Transverse colon (tissue), 4 donors: ENCODE data around the gene LILRA5. TPM values are rescaled to one million over a fixed set of nuclear protein-coding genes. Genes with fewer than 3 reads are reported as not detected.

Source experiments
- DNase-seq: peaks from one replicate; pipeline ENCODE4 v3.0.0-alpha.2; 2019
- H3K27ac ChIP-seq, 4 donors: fragments of 200-600 bp; sonication (generic); 2 replicates each; pipeline ENCODE4 v1.5.1; 2016 to 2018; ENCODE audit warnings: inconsistent platforms in 4 of 4
- H3K27me3 ChIP-seq: fragments of 200-600 bp; sonication (generic); 2 replicates; pipeline ENCODE4 v1.5.1; 2017; ENCODE audit warnings: inconsistent platforms
- H3K36me3 ChIP-seq, 4 donors: fragments of 200-600 bp; sonication (generic); 2 replicates each; pipeline ENCODE4 v1.5.1; 2017 to 2019; ENCODE audit warnings: inconsistent platforms in 4 of 4
- H3K4me1 ChIP-seq, 4 donors: fragments of 200-600 bp; sonication (generic); 2 replicates each; pipeline ENCODE4 v1.5.1; 2017 to 2020; ENCODE audit warnings: inconsistent platforms in 4 of 4
- H3K4me3 ChIP-seq, 4 donors: fragments of 200-600 bp; sonication (generic); 1 replicate in 1 of 4; 2 replicates in 3 of 4; pipeline versions ENCODE4 v1.5.1 to v1.6.1; 2017 to 2019; ENCODE audit warnings: inconsistent platforms in 4 of 4
- H3K9me3 ChIP-seq, 2 donors: fragments of 200-600 bp; sonication (generic); 2 replicates each; pipeline ENCODE4 v1.5.1; 2017 to 2019; ENCODE audit warnings: inconsistent platforms in 2 of 2
- CTCF ChIP-seq, 5 experiments: fragments of 200-600 bp in 3 of 5; fragments of 450-650 bp in 2 of 5; sonication (generic) in 3 of 5; IDR thresholded peaks; 1 replicate in 2 of 5; 2 replicates in 3 of 5; pipeline ENCODE4 v1.5.1; 2016 to 2017; ENCODE audit warnings: antibody characterized with exemption in 5 of 5, inconsistent platforms in 3 of 5, mild to moderate bottlenecking in 2 of 5, moderate library complexity in 1 of 5
- EP300 ChIP-seq: sonication (generic); formaldehyde crosslinking; IDR thresholded peaks from one replicate; pipeline ENCODE4 v1.6.1; 2017; ENCODE audit warnings: antibody characterized with exemption, low read depth
- POLR2A ChIP-seq: fragments of 450-650 bp; IDR thresholded peaks from one replicate; pipeline ENCODE4 v1.6.1; 2016; ENCODE audit warnings: antibody characterized with exemption, mild to moderate bottlenecking, moderate library complexity
- POLR2AphosphoS5 ChIP-seq, 3 donors: sonication (generic); formaldehyde crosslinking; IDR thresholded peaks; one replicate each; pipeline ENCODE4 v1.6.1; 2016; ENCODE audit warnings: antibody characterized with exemption in 3 of 3
- WGBS, 2 donors: methylation state at CpG; one replicate each; pipeline ENCODE4 v1.1.5; 2018; ENCODE audit warnings: low coverage in 1 of 2; 5-methylcytosine and 5-hydroxymethylcytosine counted together
- in situ Hi-C, 4 donors: fragments of 200-750 bp; cut with MboI; loops; one replicate each; pipeline versions ENCODE4 v1.15.0 to v1.15.1; 2017; ENCODE audit warnings: low sequenced_read_pairs in 3 of 4, low pct_ligation_motif_present in 1 of 4, low pct_unique_long_range_greater_than_20kb in 1 of 4
- intact Hi-C: fragments of 100-400 bp; cut with DNase I; formaldehyde crosslinking; loops from one replicate; pipeline ENCODE4 v1.15.1; 2023; ENCODE audit warnings: low total_unique reads
- total RNA-seq, 4 donors: library from RNA; depleted of rRNA; stranded (reverse); fragments of >200 nt; gene quantifications; one replicate each; pipeline ENCODE4 v1.1.0, GENCODE V29; 2016

LILRA5 gene
- total RNA-seq, 4 donors from 2014 or later = 1.6 TPM; not detected in 2

GRCh38 chr19:54310543-54310942 is 2.4 kb downstream of the LILRA5 start:
- intact Hi-C loops = no loop called here
- Histone ChIP-seq H3K9me3 (no peaks in the 10 kb centered on the region), H3K4me3 (no peak overlapping the region), H3K4me1 (no peaks in the 10 kb centered on the region), H3K27me3 (peaks cover 4% of the 10 kb centered on the region), H3K36me3 (no peaks in the 10 kb centered on the region), H3K27ac (no peak overlapping the region)
- no peak for TF ChIP-seq EP300
- no peak for TF ChIP-seq CTCF (IDR thresholded peaks at IDR 0.05)
- no peak for TF ChIP-seq POLR2AphosphoS5 (IDR thresholded peaks at IDR 0.05)
- TF ChIP-seq POLR2A = no peak
- DNase-seq = no peak
- 78% methylated on average over 3 of the region's 5 CpGs; no CpG with 5 or more reads in 1 of the 2 donors for whole genome bisulfite sequencing, 2 donors
- in situ Hi-C loops = no loop called here

- H3K4me1 ChIP-seq = no peaks in the 10 kb centered on the region
- no peak for TF ChIP-seq POLR2AphosphoS5 (IDR thresholded peaks at IDR 0.05)
- TF ChIP-seq POLR2A = no peak
- no peak for TF ChIP-seq CTCF (IDR thresholded peaks at IDR 0.05)
- TF ChIP-seq EP300 = no peak
- H3K4me3 ChIP-seq = no peak overlapping the region
- WGBS, 2 donors = 40 to 60% methylated on average over 1 to 12 of the region's 12 CpGs
- no peaks in the 10 kb centered on the region for H3K36me3 ChIP-seq
- intact Hi-C loops = no loop called here
- peaks cover 4% of the 10 kb centered on the region for H3K27me3 ChIP-seq
- no peak for DNase-seq
- no peaks in the 10 kb centered on the region for H3K9me3 ChIP-seq
- no peak overlapping the region for H3K27ac ChIP-seq
- in situ Hi-C loops = no loop called here
Measured at GRCh38 chr19:54309811-54310210, 3.2 kb downstream of the LILRA5 start.

GRCh38 chr19:54307389-54308020 is 5.5 kb downstream of the LILRA5 start:
- Histone ChIP-seq H3K9me3 (no peaks in the 10 kb centered on the region), H3K36me3 (no peaks in the 10 kb centered on the region), H3K27me3 (peaks cover 4% of the 10 kb centered on the region), H3K4me1 (no peaks in the 10 kb centered on the region), H3K27ac (no peak overlapping the region), H3K4me3 (no peak overlapping the region)
- TF ChIP-seq POLR2A = no peak
- no peak for TF ChIP-seq EP300
- TF ChIP-seq POLR2AphosphoS5 (IDR thresholded peaks at IDR 0.05) = no peak
- TF ChIP-seq CTCF (IDR thresholded peaks at IDR 0.05) = no peak
- in situ Hi-C loops (no loop called here), intact Hi-C loops (no loop called here)
- DNase-seq = no peak
- WGBS, 2 donors = 77 to 83% methylated on average over 4 to 5 of the region's 5 CpGs

GRCh38 chr19:54305141-54305540 is 7.8 kb downstream of the LILRA5 start:
- no peaks in the 10 kb centered on the region for H3K27me3 ChIP-seq
- WGBS, 2 donors = 95 to 100% methylated on average over 1 of the region's 1 CpG
- TF ChIP-seq EP300 (no peak), POLR2AphosphoS5 (IDR thresholded peaks at IDR 0.05) (no peak), CTCF (IDR thresholded peaks at IDR 0.05) (no peak), POLR2A (no peak)
- intact Hi-C loops (no loop called here), in situ Hi-C loops (no loop called here)
- no peak overlapping the region for H3K4me3 ChIP-seq
- no peak overlapping the region for H3K27ac ChIP-seq
- no peaks in the 10 kb centered on the region for H3K4me1 ChIP-seq
- H3K36me3 ChIP-seq = no peaks in the 10 kb centered on the region
- no peak for DNase-seq
- no peaks in the 10 kb centered on the region for H3K9me3 ChIP-seq
